HepG2 (cell line): ENCODE data around the gene MAN2A2. TPM values are rescaled to one million over a fixed set of nuclear protein-coding genes. Genes with fewer than 3 reads are reported as not detected.

Source experiments
- GATAD1 ChIP-seq: IDR thresholded peaks from 2 replicates; pipeline ENCODE4 v1.6.1; 2016; ENCODE audit warnings: missing genetic modification reagents, missing compliant biosample characterization
- HDAC2 ChIP-seq: sonication (generic); formaldehyde crosslinking; IDR thresholded peaks from 2 replicates; pipeline ENCODE4 v1.4.0; 2020; ENCODE audit warnings: missing genetic modification reagents
- HMG20A ChIP-seq: IDR thresholded peaks from 2 replicates; pipeline ENCODE4 v1.6.1; 2016; ENCODE audit warnings: borderline replicate concordance
- JUNB ChIP-seq: sonication (generic); formaldehyde crosslinking; IDR thresholded peaks from 2 replicates; pipeline ENCODE4 v1.8.0; 2022; ENCODE audit warnings: missing genetic modification reagents, mild to moderate bottlenecking, borderline replicate concordance
- KDM3A ChIP-seq: IDR thresholded peaks from 2 replicates; pipeline ENCODE4 v1.6.1; 2018; ENCODE audit warnings: low read depth, missing compliant biosample characterization
- KLF12 ChIP-seq: sonication (generic); formaldehyde crosslinking; IDR thresholded peaks from 2 replicates; pipeline ENCODE4 v1.4.0; 2020; ENCODE audit warnings: missing genetic modification reagents, borderline replicate concordance
- MEIS1 ChIP-seq: sonication (generic); formaldehyde crosslinking; IDR thresholded peaks from 2 replicates; pipeline ENCODE4 v1.9.0; 2021; ENCODE audit warnings: mild to moderate bottlenecking, missing genetic modification reagents, moderate library complexity, borderline replicate concordance
- NFKBIZ ChIP-seq: IDR thresholded peaks from 2 replicates; pipeline ENCODE4 v1.6.1; 2018; ENCODE audit warnings: missing genetic modification reagents, missing compliant biosample characterization
- SRY ChIP-seq: sonication (generic); formaldehyde crosslinking; IDR thresholded peaks from 2 replicates; pipeline ENCODE4 v1.8.0; 2022; ENCODE audit warnings: mild to moderate bottlenecking, missing genetic modification reagents
- ZFY ChIP-seq: sonication (generic); formaldehyde crosslinking; IDR thresholded peaks from 2 replicates; pipeline ENCODE4 v1.4.0; 2020; ENCODE audit warnings: missing genetic modification reagents
- ZNF557 ChIP-seq: sonication (generic); formaldehyde crosslinking; IDR thresholded peaks from 2 replicates; pipeline ENCODE4 v1.4.0; 2020; ENCODE audit warnings: missing genetic modification reagents
- ZNF790 ChIP-seq: sonication (generic); formaldehyde crosslinking; IDR thresholded peaks from 2 replicates; pipeline ENCODE4 v1.8.0; 2022; ENCODE audit warnings: missing genetic modification reagents, mild to moderate bottlenecking, borderline replicate concordance
- ZNF850 ChIP-seq: sonication (generic); formaldehyde crosslinking; conservative IDR thresholded peaks from 2 replicates; pipeline ENCODE4 v1.9.0; 2021; ENCODE audit warnings: mild to moderate bottlenecking, missing genetic modification reagents
- polyA plus RNA-seq, 8 experiments: library from polyadenylated mRNA; depleted of rRNA in 3 of 8; stranded (reverse) in 7 of 8; unstranded in 1 of 8; fragments of >200 nt; fragmentation: Illumina TruSeq in 4 of 8; extraction: Trizol in 4 of 8; gene quantifications; 2 replicates each; pipeline versions ENCODE4 v1.2.1 to v1.2.3, GENCODE V29; 2011 to 2016; ENCODE audit warnings: low read depth in 4 of 8, missing spikeins in 1 of 8, mixed read lengths in 1 of 8; ENCODE audit not compliant: insufficient read depth in 1 of 8
- total RNA-seq, 5 experiments: library from RNA; depleted of rRNA; stranded (reverse); fragments of >200 nt; fragmentation: Illumina TruSeq; extraction: Trizol; gene quantifications; 2 replicates each; pipeline ENCODE4 v1.2.3, GENCODE V29; 2016; ENCODE audit warnings: low read depth in 1 of 5
- TF ChIP-seq, protein P1 (sequence below): sonication (generic); formaldehyde crosslinking; IDR thresholded peaks from 2 replicates; pipeline ENCODE4 v1.5.0; 2020; ENCODE audit warnings: missing genetic modification reagents, mild to moderate bottlenecking, borderline replicate concordance
- TF ChIP-seq, protein P2 (sequence below): sonication (generic); formaldehyde crosslinking; conservative IDR thresholded peaks from 2 replicates; pipeline ENCODE4 v1.5.0; 2020; ENCODE audit warnings: missing genetic modification reagents
- TF ChIP-seq, protein P3 (sequence below): sonication (generic); formaldehyde crosslinking; IDR thresholded peaks from 2 replicates; pipeline ENCODE4 v1.9.0; 2021; ENCODE audit warnings: missing genetic modification reagents, borderline replicate concordance
- TF ChIP-seq, protein P4 (sequence below): sonication (generic); formaldehyde crosslinking; conservative IDR thresholded peaks from 2 replicates; pipeline ENCODE4 v1.4.0; 2020; ENCODE audit warnings: missing genetic modification reagents
- TF ChIP-seq, protein P5 (sequence below): sonication (generic); formaldehyde crosslinking; IDR thresholded peaks from 2 replicates; pipeline ENCODE4 v1.4.0; 2020; ENCODE audit warnings: missing genetic modification reagents, borderline replicate concordance

Gene MAN2A2
- total and polyA plus RNA-seq, 2 of the 13 experiments (the other 11 are each of a cell fraction or from before 2014, with no cell fraction given), result 17.5 to 51.5 TPM

DNA sequence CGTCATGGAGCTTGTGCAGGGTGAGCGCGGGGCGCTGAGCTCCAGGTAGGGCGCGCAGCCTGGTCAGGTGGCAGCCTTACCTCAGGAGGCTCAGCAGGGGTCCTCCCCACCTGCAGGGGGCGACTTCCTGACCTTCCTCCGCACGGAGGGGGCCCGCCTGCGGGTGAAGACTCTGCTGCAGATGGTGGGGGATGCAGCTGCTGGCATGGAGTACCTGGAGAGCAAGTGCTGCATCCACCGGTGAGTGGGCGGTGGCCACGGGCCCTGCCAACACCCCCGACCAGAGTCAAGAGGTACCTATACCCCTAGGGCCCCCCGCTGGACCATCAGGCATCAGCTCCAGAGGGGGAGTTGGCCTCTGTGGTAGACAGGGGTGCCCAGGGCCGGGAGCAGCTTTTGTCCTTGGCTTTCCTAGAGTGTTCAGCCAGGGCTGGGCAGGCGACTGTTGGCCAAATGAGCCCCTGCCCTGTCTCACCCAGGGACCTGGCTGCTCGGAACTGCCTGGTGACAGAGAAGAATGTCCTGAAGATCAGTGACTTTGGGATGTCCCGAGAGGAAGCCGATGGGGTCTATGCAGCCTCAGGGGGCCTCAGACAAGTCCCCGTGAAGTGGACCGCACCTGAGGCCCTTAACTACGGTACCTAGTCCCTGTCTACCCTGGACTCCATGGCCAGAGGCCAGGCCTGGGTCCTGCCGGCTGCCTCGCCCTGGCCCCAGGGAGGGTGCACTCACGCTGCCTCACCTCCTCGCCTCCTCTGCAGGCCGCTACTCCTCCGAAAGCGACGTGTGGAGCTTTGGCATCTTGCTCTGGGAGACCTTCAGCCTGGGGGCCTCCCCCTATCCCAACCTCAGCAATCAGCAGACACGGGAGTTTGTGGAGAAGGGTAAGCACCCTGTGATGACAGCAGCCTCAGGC lies 9.7 kb upstream of the MAN2A2 start (continued):
- TF ChIP-seq JUNB (CRISPR knock-in tag) (no peak), HMG20A (CRISPR knock-in tag) (no peak), ZNF790 (no peak), ZNF850 (CRISPR knock-in tag) (no peak), HDAC2 (CRISPR knock-in tag) (peak; percentile 58; the same call in 1 of the 2 replicates), KLF12 (0 out of 2 replicates have a peak, but pooled peaks have one; percentile 53), SRY (CRISPR knock-in tag) (no peak), GATAD1 (CRISPR knock-in tag) (peak; percentile 89), ZNF557 (no peak), NFKBIZ (CRISPR knock-in tag) (no peak), KDM3A (0 out of 2 replicates have a peak, but pooled peaks have one; percentile 42), MEIS1 (no peak), ZFY (CRISPR knock-in tag) (peak; percentile 80)
- TF ChIP-seq, protein P1, sequence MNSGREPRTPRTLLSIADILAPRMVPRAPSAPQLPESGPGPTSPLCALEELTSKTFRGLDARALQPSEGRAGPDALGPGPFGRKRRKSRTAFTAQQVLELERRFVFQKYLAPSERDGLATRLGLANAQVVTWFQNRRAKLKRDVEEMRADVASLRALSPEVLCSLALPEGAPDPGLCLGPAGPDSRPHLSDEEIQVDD, result no peak
- TF ChIP-seq, protein P2, sequence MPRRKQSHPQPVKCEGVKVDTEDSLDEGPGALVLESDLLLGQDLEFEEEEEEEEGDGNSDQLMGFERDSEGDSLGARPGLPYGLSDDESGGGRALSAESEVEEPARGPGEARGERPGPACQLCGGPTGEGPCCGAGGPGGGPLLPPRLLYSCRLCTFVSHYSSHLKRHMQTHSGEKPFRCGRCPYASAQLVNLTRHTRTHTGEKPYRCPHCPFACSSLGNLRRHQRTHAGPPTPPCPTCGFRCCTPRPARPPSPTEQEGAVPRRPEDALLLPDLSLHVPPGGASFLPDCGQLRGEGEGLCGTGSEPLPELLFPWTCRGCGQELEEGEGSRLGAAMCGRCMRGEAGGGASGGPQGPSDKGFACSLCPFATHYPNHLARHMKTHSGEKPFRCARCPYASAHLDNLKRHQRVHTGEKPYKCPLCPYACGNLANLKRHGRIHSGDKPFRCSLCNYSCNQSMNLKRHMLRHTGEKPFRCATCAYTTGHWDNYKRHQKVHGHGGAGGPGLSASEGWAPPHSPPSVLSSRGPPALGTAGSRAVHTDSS (CRISPR knock-in tag), result 0 out of 2 replicates have a peak, but pooled peaks have one; percentile 35
- TF ChIP-seq, protein P3, sequence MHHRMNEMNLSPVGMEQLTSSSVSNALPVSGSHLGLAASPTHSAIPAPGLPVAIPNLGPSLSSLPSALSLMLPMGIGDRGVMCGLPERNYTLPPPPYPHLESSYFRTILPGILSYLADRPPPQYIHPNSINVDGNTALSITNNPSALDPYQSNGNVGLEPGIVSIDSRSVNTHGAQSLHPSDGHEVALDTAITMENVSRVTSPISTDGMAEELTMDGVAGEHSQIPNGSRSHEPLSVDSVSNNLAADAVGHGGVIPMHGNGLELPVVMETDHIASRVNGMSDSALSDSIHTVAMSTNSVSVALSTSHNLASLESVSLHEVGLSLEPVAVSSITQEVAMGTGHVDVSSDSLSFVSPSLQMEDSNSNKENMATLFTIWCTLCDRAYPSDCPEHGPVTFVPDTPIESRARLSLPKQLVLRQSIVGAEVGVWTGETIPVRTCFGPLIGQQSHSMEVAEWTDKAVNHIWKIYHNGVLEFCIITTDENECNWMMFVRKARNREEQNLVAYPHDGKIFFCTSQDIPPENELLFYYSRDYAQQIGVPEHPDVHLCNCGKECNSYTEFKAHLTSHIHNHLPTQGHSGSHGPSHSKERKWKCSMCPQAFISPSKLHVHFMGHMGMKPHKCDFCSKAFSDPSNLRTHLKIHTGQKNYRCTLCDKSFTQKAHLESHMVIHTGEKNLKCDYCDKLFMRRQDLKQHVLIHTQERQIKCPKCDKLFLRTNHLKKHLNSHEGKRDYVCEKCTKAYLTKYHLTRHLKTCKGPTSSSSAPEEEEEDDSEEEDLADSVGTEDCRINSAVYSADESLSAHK (CRISPR knock-in tag), result no peak
- TF ChIP-seq, protein P4, sequence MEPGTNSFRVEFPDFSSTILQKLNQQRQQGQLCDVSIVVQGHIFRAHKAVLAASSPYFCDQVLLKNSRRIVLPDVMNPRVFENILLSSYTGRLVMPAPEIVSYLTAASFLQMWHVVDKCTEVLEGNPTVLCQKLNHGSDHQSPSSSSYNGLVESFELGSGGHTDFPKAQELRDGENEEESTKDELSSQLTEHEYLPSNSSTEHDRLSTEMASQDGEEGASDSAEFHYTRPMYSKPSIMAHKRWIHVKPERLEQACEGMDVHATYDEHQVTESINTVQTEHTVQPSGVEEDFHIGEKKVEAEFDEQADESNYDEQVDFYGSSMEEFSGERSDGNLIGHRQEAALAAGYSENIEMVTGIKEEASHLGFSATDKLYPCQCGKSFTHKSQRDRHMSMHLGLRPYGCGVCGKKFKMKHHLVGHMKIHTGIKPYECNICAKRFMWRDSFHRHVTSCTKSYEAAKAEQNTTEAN (CRISPR knock-in tag), result no peak
- TF ChIP-seq, protein P5, sequence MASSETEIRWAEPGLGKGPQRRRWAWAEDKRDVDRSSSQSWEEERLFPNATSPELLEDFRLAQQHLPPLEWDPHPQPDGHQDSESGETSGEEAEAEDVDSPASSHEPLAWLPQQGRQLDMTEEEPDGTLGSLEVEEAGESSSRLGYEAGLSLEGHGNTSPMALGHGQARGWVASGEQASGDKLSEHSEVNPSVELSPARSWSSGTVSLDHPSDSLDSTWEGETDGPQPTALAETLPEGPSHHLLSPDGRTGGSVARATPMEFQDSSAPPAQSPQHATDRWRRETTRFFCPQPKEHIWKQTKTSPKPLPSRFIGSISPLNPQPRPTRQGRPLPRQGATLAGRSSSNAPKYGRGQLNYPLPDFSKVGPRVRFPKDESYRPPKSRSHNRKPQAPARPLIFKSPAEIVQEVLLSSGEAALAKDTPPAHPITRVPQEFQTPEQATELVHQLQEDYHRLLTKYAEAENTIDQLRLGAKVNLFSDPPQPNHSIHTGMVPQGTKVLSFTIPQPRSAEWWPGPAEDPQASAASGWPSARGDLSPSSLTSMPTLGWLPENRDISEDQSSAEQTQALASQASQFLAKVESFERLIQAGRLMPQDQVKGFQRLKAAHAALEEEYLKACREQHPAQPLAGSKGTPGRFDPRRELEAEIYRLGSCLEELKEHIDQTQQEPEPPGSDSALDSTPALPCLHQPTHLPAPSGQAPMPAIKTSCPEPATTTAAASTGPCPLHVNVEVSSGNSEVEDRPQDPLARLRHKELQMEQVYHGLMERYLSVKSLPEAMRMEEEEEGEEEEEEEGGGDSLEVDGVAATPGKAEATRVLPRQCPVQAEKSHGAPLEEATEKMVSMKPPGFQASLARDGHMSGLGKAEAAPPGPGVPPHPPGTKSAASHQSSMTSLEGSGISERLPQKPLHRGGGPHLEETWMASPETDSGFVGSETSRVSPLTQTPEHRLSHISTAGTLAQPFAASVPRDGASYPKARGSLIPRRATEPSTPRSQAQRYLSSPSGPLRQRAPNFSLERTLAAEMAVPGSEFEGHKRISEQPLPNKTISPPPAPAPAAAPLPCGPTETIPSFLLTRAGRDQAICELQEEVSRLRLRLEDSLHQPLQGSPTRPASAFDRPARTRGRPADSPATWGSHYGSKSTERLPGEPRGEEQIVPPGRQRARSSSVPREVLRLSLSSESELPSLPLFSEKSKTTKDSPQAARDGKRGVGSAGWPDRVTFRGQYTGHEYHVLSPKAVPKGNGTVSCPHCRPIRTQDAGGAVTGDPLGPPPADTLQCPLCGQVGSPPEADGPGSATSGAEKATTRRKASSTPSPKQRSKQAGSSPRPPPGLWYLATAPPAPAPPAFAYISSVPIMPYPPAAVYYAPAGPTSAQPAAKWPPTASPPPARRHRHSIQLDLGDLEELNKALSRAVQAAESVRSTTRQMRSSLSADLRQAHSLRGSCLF (CRISPR knock-in tag), result no peak
